Parathyroid adenoma (tissue), 2 donors: ENCODE results near the gene ENG.

ENCODE experiments used
- H2AFZ ChIP-seq: fragments of 300-600 bp; sonication (generic); one replicate; pipeline ENCODE4 v1.7.0; 2017; ENCODE audit warnings: antibody characterized with exemption, mild to moderate bottlenecking
- H3K27ac ChIP-seq: fragments of 300-600 bp; sonication (generic); one replicate; pipeline ENCODE4 v1.7.0; 2017
- H3K27me3 ChIP-seq: fragments of 300-600 bp; sonication (generic); one replicate; pipeline ENCODE4 v1.7.0; 2017; ENCODE audit warnings: low read length; ENCODE audit not compliant: control insufficient read depth, insufficient read depth
- H3K36me3 ChIP-seq: fragments of 300-600 bp; sonication (generic); one replicate; pipeline ENCODE4 v1.7.0; 2017; ENCODE audit warnings: low read length; ENCODE audit not compliant: control insufficient read depth, insufficient read depth
- H3K4me1 ChIP-seq: fragments of 300-600 bp; sonication (generic); one replicate; pipeline ENCODE4 v1.7.0; 2017; ENCODE audit warnings: control low read depth
- H3K4me2 ChIP-seq: fragments of 300-600 bp; sonication (generic); one replicate; pipeline ENCODE4 v1.7.0; 2017; ENCODE audit warnings: low read length
- H3K4me3 ChIP-seq: fragments of 300-600 bp; sonication (generic); one replicate; pipeline ENCODE4 v1.7.0; 2017; ENCODE audit warnings: low read depth, low read length
- H3K79me2 ChIP-seq: fragments of 300-600 bp; sonication (generic); one replicate; pipeline ENCODE4 v1.7.0; 2017; ENCODE audit warnings: control low read depth
- H3K9ac ChIP-seq: fragments of 300-600 bp; sonication (generic); one replicate; pipeline ENCODE4 v1.7.0; 2017; ENCODE audit warnings: mild to moderate bottlenecking
- H3K9me3 ChIP-seq: fragments of 300-600 bp; sonication (generic); one replicate; pipeline ENCODE4 v1.7.0; 2017; ENCODE audit warnings: low read length; ENCODE audit not compliant: control insufficient read depth
- TF ChIP-seq, protein P1 (sequence below): fragments of 300-600 bp; sonication (generic); IDR thresholded peaks from one replicate; pipeline ENCODE4 v1.7.0; 2017; ENCODE audit warnings: antibody characterized with exemption, mild to moderate bottlenecking
- donor health status: primary hyperparathyroidism.

The ENG gene

DNA sequence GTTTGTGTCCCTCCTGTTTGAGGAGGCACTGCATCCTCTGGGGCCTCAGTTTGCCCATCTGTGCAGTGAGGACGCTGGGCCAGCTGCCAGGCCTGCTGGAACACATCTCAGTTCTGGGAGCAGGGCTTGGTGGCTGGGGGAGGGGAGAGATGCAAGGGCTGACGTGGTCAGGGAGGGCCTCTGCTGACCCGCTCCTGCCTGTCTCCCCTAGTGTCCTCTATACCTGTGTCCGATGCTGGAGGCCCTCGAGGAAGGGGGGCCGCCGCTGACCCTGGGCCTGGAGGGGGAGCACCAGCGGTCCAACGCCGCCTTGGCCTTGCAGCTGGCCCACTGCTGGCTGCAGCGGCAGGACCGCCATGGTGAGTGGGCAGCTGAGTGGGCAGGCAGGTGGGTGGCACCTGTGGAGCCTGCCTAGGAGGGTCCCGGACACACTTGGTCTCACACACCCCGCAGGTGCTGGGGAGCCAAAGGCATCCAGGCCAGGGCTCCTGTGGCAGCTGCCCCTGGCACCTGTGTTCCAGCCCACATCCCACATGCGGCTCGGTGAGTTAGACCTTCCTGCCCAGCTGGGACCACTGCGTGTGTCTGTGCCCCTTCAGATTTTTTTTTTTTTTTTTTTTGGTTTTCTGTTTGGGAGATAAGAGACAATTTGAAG is 46.0 kb downstream of the ENG start:
- H3K4me2 ChIP-seq, result no peak overlapping the region
- no peak overlapping the region for H3K4me3 ChIP-seq
- H3K9ac ChIP-seq, result no peak overlapping the region
- no peaks in the 10 kb centered on the region for H3K9me3 ChIP-seq
- no peaks in the 10 kb centered on the region for H3K27me3 ChIP-seq
- TF ChIP-seq, protein P1, sequence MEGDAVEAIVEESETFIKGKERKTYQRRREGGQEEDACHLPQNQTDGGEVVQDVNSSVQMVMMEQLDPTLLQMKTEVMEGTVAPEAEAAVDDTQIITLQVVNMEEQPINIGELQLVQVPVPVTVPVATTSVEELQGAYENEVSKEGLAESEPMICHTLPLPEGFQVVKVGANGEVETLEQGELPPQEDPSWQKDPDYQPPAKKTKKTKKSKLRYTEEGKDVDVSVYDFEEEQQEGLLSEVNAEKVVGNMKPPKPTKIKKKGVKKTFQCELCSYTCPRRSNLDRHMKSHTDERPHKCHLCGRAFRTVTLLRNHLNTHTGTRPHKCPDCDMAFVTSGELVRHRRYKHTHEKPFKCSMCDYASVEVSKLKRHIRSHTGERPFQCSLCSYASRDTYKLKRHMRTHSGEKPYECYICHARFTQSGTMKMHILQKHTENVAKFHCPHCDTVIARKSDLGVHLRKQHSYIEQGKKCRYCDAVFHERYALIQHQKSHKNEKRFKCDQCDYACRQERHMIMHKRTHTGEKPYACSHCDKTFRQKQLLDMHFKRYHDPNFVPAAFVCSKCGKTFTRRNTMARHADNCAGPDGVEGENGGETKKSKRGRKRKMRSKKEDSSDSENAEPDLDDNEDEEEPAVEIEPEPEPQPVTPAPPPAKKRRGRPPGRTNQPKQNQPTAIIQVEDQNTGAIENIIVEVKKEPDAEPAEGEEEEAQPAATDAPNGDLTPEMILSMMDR, result no peak
- H3K4me1 ChIP-seq, result peaks cover 3% of the 10 kb centered on the region
- H2AFZ ChIP-seq, result no peak overlapping the region
- H3K27ac ChIP-seq, result no peak overlapping the region
- H3K36me3 ChIP-seq, result no peaks in the 10 kb centered on the region
- peaks cover 5% of the 10 kb centered on the region for H3K79me2 ChIP-seq

DNA sequence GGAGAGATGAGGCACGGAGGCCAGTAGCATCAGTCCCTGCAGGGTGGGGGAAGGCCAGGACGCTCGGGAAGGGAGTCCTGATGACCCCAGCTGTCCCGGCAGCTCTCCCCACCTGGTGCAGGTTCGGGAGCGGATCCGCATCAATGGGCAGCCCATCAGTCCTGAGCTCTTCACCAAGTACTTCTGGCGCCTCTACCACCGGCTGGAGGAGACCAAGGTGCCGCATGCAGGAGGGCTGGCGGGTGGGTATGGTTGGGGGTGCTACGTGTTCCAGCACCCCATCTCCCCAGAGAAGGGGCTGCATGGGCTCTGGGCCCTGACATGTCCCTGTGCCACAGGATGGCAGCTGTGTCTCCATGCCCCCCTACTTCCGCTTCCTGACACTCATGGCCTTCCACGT is 47.6 kb downstream of the ENG start:
- no peak overlapping the region for H3K27ac ChIP-seq
- peaks cover 3% of the 10 kb centered on the region for H3K4me1 ChIP-seq
- H3K36me3 ChIP-seq, result no peaks in the 10 kb centered on the region
- H3K4me2 ChIP-seq, result no peak overlapping the region
- no peak overlapping the region for H3K9ac ChIP-seq
- H3K27me3 ChIP-seq, result no peaks in the 10 kb centered on the region
- TF ChIP-seq, protein P1, result no peak
- H3K9me3 ChIP-seq, result no peaks in the 10 kb centered on the region
- no peak overlapping the region for H2AFZ ChIP-seq
- H3K79me2 ChIP-seq, result peaks cover 5% of the 10 kb centered on the region
- H3K4me3 ChIP-seq, result no peak overlapping the region

DNA sequence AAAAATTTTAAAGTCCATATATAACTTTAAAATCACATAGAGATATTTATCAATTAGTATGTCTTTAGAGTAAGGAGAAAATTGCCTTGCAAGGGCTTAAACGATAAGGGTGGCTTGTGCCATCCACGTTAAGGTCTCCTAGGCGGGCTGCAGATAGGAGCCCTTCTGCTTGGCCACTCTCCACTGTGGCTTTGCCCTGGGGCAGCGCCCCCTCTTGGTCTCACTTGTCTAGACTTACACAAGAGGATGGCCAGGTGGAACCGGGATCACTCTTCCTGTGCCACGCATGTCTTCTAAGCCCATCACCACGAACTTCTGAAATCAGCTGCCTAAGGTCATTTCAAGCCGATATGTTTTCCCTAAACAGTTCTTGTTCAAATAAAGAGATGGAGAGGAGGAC is 48.8 kb downstream of the ENG start:
- Histone ChIP-seq H3K9ac (no peak overlapping the region), H3K27ac (no peak overlapping the region), H3K27me3 (no peaks in the 10 kb centered on the region), H3K4me2 (no peak overlapping the region), H3K4me3 (no peak overlapping the region), H3K36me3 (no peaks in the 10 kb centered on the region), H2AFZ (no peak overlapping the region), H3K4me1 (peaks cover 3% of the 10 kb centered on the region), H3K9me3 (no peaks in the 10 kb centered on the region), H3K79me2 (peaks cover 5% of the 10 kb centered on the region)
- TF ChIP-seq, protein P1, result no peak

DNA sequence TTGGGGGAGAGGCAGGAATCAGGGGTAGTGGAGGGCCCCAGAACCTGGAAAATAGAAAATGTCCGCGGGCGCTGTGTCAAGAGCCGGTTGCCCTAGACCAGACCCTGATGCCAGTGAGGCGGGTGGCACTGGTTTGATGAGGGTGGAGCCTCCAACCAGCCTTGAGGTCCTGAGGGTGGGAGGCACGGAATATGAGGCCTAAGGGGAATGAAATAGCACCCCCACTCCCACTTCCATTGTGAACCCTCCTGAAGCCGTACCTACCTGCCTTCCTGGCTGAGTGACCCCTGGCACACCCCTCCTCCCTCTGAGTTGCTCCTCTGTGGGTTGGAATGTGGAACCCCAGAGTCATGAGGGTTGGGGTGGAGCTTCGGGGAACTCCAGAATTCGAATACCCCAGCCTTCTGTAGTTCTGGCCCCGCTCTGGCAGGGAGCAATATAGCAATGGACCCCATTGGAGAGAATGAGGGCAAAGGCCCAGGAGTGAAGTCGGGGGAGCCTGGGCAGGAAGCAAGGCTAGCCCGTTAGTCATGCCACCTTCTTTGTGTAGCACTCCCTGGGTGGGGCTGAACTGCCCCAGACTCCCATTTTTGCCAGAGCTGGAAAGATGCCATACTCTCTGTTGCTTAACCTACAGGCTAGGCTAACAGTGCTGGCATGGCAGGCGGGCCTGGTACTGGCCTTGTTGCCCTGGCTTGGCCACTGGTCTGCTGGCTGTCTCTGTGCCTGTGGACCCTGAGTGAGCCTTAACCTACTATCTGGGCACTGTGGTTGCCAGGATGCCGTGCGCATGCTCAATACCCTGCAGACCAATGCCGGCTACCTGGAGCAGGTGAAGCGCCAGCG is 50.7 kb downstream of the ENG start:
- H3K27me3 ChIP-seq, result no peaks in the 10 kb centered on the region
- peak overlapping the region; percentile 53 for H3K9ac ChIP-seq
- H3K9me3 ChIP-seq, result no peaks in the 10 kb centered on the region
- H3K4me3 ChIP-seq, result peak overlapping the region; percentile 74
- H3K79me2 ChIP-seq, result peaks cover 5% of the 10 kb centered on the region
- TF ChIP-seq, protein P1, result no peak
- H3K4me2 ChIP-seq, result peak overlapping the region; percentile 76
- H2AFZ ChIP-seq, result peak overlapping the region; percentile 79
- H3K4me1 ChIP-seq, result peaks cover 3% of the 10 kb centered on the region
- no peaks in the 10 kb centered on the region for H3K36me3 ChIP-seq
- H3K27ac ChIP-seq, result peak overlapping the region; percentile 83
